ENCODE results near the gene CZIB. TPM values are rescaled to one million over a fixed set of nuclear protein-coding genes. Genes with fewer than 3 reads are reported as not detected.
"Not testable (repeated sequence)": the region's sequence is repeated elsewhere in the genome, so short reads cannot be mapped to it uniquely, and the experiment has no call there.

The CZIB gene
- total RNA-seq, 2 experiments from 2014 or later, result 47.9 to 48.2 TPM

GRCh38 chr1:53196017-53196484 lies 24.4 kb downstream of the CZIB start:
- ChIA-PET CTCF (interaction anchor here (1.1 to 2.1 kb wide), 2 partner anchors 11 to 15 kb away, joined by 3 to 6 read pairs; no protein-coding TSS in a partner anchor), POLR2A (interaction anchor here (0.7 to 1.1 kb wide), 3 partner anchors 181 to 274 kb away, joined by 3 to 4 read pairs (median 3); partner anchors contain the start of gene ECHDC2)

- POLR2A ChIA-PET, result interaction anchor here (0.9 to 1.1 kb wide), 2 partner anchors 180 to 218 kb away, joined by 3 to 4 read pairs; no protein-coding TSS in a partner anchor
These were observed 25.0 kb downstream of the CZIB start for GRCh38 chr1:53195246-53196016.

GRCh38 chr1:53190210-53190611 lies 30.2 kb downstream of the CZIB start:
- CTCF ChIA-PET, result no interaction called here
- POLR2A ChIA-PET, result no interaction called here

More at GRCh38 chr1:53195246-53196016, 25.0 kb downstream of the CZIB start:
- CTCF ChIA-PET, result interaction anchor here (1.1 to 2.1 kb wide), 3 partner anchors 10 to 14 kb away, joined by 3 to 6 read pairs (median 3); no protein-coding TSS in a partner anchor

GRCh38 chr1:53189061-53189460 lies 31.4 kb downstream of the CZIB start:
- POLR2A ChIA-PET, result no interaction called here
- CTCF ChIA-PET, result no interaction called here

DNA sequence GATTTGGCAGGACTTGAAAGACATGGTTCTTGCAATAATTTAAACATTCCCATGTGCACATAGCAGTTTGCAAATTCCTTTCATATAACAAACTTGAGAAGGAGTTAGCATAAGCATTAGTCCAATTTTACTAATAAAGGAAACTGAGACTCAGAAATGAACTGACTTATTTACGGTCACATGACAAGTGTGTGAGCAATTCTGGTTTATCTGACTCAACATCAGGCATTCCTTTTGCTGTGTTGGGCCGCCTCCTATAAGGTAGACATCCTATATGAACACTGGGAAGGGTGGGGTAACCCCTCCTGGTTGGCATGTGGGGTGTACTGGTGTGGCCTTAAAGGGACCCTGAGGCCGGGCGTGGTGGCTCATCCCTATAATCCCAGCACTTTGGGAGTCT lies 32.3 kb downstream of the CZIB start:
- ChIA-PET POLR2A (no interaction called here), CTCF (no interaction called here)

DNA sequence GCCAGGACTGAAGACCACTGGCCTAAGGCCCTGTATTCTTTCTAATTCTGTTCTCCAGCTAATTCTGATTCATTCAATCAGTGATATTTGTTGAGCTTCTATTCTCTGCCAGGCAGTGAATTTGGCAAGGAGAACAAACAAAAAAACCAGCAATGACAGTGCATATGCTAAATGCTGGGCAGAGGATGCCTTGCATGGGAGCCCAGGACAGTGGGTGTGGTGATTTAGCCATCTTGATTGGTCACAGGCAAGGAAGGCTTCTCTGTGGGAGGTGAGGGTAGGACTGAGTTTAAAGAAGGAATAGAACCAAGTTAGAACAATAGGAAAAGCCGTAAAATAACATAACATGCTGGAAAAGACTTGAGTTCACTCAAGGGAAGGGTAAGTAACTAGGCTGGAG lies 33.0 kb downstream of the CZIB start:
- POLR2A ChIA-PET, result no interaction called here
- CTCF ChIA-PET, result no interaction called here

- POLR2A ChIA-PET, result no interaction called here
These were observed 33.9 kb downstream of the CZIB start for GRCh38 chr1:53186533-53186932.

DNA sequence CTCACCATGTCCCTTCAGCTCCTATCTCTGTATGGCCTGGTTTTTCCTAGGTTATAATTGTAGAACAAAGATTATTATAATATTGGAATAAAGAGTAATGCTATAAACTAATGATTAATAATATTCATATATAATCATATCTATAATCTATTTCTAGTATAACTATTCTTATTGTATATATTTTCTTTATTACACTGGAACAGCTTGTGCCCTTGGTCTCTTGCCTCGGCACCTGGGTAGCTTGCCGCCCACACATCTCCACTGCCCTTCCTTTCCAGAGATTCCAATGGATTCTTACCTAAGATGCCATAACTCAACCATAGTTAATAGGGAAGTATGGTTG lies 34.5 kb downstream of the CZIB start:
- CTCF ChIA-PET, result interaction anchor here (1.7 kb wide), 1 partner anchor 10 kb away, joined by 6 read pairs; the partner anchor contains the start of gene CPT2
- POLR2A ChIA-PET, result not testable (repeated sequence)

More at GRCh38 chr1:53186533-53186932, 33.9 kb downstream of the CZIB start:
- CTCF ChIA-PET, result interaction anchor here (1.7 kb wide), 1 partner anchor 9 kb away, joined by 6 read pairs; the partner anchor contains the start of gene CPT2

GRCh38 chr1:53183095-53183990 lies 37.1 kb downstream of the CZIB start:
- ChIA-PET CTCF (interaction anchor here (1.0 to 1.4 kb wide), 3 partner anchors 9 to 23 kb away, joined by 3 to 6 read pairs (median 3); no protein-coding TSS in a partner anchor), POLR2A (no interaction called here)

GRCh38 chr1:53182716-53183094 lies 37.7 kb downstream of the CZIB start:
- POLR2A ChIA-PET, result no interaction called here
- CTCF ChIA-PET, result interaction anchor here (0.6 to 1.4 kb wide), 4 partner anchors 10 to 241 kb away, joined by 3 to 6 read pairs (median 4); no protein-coding TSS in a partner anchor

DNA sequence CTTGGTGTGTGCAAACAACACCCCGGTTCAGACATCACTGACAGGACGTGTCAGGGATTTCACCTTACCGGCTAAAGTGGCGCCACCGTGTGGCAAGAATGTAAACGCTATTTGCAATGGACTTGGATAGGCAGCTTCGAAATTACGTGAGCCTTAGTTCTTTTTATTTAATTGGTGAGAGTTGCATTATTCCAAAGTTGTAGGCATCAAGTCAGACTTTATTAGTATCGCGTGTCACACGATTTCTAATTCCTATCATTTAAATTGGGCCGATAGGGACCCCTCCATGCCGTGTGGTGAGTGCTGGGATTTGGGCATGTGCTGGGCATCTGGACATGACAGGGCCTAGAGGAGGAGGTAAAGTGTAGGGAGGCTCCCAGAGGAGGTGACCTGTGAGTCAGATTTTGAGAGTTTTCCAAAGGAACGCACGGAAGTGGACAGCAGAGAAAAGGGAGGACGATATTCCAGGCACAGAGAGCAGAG lies 38.3 kb downstream of the CZIB start:
- ChIA-PET CTCF (interaction anchor here (0.6 to 1.4 kb wide), 3 partner anchors 11 to 241 kb away, joined by 3 to 6 read pairs (median 4); no protein-coding TSS in a partner anchor), POLR2A (no interaction called here)

DNA sequence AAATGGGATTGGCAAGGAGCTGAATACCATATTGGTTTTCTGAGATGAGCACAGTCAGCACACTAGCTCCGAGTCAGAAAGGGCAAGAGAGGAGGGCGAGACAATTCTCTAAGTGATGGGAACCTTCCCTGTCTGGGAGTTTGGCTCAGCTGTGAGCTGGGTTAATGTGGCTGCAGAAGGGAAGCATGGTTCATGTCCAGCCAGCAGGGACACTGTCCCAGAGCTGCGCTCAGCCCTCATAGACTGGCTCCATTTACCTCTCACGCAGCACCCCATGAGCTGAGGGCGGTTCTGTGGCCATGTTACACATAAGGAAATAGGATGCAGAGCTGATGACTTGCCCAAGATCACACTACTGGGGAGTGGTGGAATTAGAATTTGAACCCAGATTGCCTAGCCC lies 39.5 kb downstream of the CZIB start:
- ChIA-PET CTCF (interaction anchor here (0.6 to 0.9 kb wide), 4 partner anchors 15 to 341 kb away, joined by 3 to 4 read pairs (median 4); no protein-coding TSS in a partner anchor), POLR2A (no interaction called here)

DNA sequence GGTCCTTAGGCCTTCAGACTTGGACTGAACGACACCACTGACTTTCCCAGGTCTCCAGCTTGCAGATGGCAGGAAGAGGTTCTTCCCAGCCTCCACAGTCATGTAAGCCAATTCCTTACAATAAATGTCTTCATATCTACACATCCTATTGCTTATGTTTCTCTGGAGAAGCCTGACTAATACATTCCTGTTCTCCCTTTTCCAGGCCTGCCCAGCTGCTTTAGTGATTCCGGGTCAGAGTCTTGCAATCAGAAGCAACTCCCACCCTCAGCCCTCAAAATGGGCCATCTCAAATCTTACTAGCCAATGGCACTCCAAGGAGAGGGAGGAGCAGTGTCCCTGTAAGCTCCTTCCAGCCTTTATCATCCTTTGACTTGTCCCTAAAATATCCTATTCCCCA lies 40.2 kb downstream of the CZIB start:
- POLR2A ChIA-PET, result no interaction called here
- CTCF ChIA-PET, result interaction anchor here (0.7 kb wide), 1 partner anchor 275 kb away, joined by 4 read pairs; no protein-coding TSS in a partner anchor

- ChIA-PET POLR2A (no interaction called here), CTCF (no interaction called here)
These were observed 43.8 kb downstream of the CZIB start for GRCh38 chr1:53176452-53177208.

GRCh38 chr1:53174971-53175913 lies 45.2 kb downstream of the CZIB start:
- POLR2A ChIA-PET, result no interaction called here
- CTCF ChIA-PET, result interaction anchor here (0.6 to 0.7 kb wide), 2 partner anchors 53 to 695 kb away, joined by 3 to 4 read pairs; no protein-coding TSS in a partner anchor

GRCh38 chr1:53172426-53173128 lies 47.9 kb downstream of the CZIB start:
- POLR2A ChIA-PET, result interaction anchor here (0.6 kb wide), 1 partner anchor 447 kb away, joined by 5 read pairs; no protein-coding TSS in a partner anchor
- CTCF ChIA-PET, result interaction anchor here (0.6 kb wide), 1 partner anchor 313 kb away, joined by 3 read pairs; no protein-coding TSS in a partner anchor

DNA sequence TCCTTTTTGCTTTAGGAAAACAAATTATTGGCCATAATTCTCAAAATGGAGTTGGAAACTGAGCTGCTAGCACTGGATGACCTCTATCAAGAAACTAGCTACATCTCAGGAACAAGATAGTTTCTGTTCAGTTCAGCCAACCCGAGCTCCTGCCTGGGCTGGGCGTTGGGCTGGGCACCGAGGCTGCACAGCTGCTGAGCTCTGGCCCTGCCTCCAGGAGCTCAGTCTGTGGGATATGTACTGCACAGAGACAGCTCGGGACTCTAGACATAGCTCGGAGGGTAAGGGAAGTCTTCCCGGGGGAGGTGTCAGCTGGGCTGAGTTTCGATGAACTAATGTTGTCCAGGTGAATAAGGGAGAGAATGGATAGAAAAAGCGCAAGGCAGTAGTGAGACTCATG lies 53.5 kb downstream of the CZIB start:
- POLR2A ChIA-PET, result no interaction called here
- CTCF ChIA-PET, result no interaction called here

Measured in activated CD8-positive, alpha-beta memory T cell treated with anti-CD3 and anti-CD28 coated beads for 36 hours (primary cell).